Omental fat pad (tissue), 4 donors: ENCODE results near the gene ZFP3. TPM values are rescaled to one million over a fixed set of nuclear protein-coding genes. Genes with fewer than 3 reads are reported as not detected.
"Not testable (repeated sequence)": the region's sequence is repeated elsewhere in the genome, so short reads cannot be mapped to it uniquely, and the experiment has no call there.

Experiments
- ATAC-seq: fragments of 150-250 bp; one replicate; pipeline ENCODE4 v1.9.1; 2016; ENCODE audit warnings: mild to moderate bottlenecking, moderate library complexity; ENCODE audit not compliant: low FRiP score
- DNase-seq: peaks from one replicate; pipeline ENCODE4 v3.0.0-alpha.2; 2019; ENCODE audit warnings: low spot score
- small RNA-seq: library from RNA; depleted of rRNA; stranded (forward); fragments of <200 nt; gene quantifications from one replicate; pipeline ENCODE3, GENCODE V24; 2016
- total RNA-seq, 4 donors: library from RNA; depleted of rRNA; stranded (reverse); fragments of >200 nt; gene quantifications; one replicate each; pipeline ENCODE4 v1.1.0, GENCODE V29; 2016
- TF ChIP-seq, protein P1 (sequence below), 3 donors: fragments of 450-650 bp; IDR thresholded peaks; one replicate each; pipeline ENCODE4 v1.5.1; 2016 to 2017; ENCODE audit warnings: antibody characterized with exemption in 3 of 3, mild to moderate bottlenecking in 3 of 3, moderate library complexity in 2 of 3

ZFP3 gene
- total RNA-seq, 4 donors from 2014 or later: 3.1 to 6.6 (median 3.9) TPM

DNA sequence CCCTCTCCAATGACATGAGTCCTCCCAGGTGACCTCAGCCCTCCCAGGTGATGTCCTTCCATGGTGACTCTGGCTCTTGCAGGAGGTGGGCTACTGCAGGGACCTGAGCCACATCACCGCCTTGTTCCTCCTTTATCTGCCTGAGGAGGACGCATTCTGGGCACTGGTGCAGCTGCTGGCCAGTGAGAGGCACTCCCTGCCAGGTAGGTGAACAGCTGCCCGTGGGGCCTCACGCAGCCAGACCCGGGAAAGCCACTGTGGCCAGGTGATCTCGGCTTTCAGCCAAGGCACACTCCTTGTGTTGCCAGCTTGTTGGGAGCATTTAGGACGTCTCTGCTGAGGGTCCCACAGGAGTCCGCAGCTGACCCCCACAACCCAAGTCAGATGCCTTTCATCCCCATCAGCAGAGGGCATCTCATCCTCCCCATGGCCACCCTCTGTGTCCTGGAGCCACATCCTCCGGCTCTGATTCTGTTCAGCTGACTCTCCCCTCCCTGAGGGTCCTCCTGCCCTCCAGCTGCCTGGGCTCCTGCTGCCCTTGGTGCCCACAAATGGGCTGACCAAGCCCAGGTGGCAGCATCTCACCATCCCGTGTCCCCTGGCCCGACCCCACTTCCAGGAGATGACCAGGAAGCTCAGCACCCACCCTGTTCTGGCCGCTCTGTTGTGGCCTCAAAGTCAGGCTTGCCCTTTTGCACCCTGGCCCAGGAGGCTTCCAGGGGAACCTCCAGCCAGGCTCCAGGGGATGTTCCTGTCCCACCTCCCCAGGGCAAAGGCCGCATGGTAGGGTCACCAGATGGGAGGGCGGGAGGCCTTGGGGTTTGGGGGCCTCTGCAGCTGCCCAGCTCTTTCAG, 57.7 kb downstream of the ZFP3 start:
- no peak for DNase-seq
- TF ChIP-seq, protein P1, sequence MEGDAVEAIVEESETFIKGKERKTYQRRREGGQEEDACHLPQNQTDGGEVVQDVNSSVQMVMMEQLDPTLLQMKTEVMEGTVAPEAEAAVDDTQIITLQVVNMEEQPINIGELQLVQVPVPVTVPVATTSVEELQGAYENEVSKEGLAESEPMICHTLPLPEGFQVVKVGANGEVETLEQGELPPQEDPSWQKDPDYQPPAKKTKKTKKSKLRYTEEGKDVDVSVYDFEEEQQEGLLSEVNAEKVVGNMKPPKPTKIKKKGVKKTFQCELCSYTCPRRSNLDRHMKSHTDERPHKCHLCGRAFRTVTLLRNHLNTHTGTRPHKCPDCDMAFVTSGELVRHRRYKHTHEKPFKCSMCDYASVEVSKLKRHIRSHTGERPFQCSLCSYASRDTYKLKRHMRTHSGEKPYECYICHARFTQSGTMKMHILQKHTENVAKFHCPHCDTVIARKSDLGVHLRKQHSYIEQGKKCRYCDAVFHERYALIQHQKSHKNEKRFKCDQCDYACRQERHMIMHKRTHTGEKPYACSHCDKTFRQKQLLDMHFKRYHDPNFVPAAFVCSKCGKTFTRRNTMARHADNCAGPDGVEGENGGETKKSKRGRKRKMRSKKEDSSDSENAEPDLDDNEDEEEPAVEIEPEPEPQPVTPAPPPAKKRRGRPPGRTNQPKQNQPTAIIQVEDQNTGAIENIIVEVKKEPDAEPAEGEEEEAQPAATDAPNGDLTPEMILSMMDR (IDR thresholded peaks at IDR 0.05): no peak

DNA sequence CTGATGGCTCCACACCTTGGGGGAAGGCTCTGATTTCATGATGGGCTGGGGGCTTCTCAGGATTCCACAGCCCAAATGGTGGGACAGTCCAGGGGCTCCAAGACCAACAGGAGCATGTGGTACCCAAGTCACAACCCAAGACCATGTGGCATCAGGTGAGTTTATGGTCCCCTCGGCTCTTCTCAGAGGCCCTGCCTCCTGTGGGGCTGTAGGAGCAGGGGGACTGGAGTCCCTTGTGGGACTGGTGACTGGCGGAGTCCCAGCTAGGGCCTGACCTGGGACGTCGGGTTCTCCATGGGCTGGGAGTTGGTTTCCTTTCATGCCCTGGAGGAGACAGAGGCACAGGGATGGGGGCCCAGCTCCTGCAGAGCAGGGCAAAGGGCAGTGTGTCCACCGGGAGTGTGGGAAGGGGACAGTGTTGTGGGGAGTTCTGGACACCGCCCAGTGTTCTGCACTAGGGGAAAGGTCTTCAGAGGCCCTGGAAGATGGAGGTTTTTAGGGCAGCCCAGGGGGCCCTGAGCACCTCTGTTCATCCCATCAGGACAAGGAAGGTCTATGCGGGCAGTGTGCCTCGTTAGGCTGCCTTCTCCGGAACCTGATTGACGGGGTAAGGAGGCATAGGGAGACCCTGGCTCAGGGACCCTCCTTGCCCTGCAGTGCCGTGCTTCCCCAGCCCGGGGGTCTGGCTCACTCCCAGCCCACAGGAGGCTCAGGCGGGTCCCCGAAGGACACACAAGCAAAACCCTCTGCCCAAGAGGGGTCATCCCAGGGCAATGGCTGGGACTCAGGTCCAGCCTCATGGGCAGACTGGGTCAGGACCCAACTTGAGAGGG, 58.5 kb downstream of the ZFP3 start:
- not testable (repeated sequence) for ATAC-seq

More for the DNA sequence above, 57.7 kb downstream of the ZFP3 start:
- ATAC-seq: no peak

DNA sequence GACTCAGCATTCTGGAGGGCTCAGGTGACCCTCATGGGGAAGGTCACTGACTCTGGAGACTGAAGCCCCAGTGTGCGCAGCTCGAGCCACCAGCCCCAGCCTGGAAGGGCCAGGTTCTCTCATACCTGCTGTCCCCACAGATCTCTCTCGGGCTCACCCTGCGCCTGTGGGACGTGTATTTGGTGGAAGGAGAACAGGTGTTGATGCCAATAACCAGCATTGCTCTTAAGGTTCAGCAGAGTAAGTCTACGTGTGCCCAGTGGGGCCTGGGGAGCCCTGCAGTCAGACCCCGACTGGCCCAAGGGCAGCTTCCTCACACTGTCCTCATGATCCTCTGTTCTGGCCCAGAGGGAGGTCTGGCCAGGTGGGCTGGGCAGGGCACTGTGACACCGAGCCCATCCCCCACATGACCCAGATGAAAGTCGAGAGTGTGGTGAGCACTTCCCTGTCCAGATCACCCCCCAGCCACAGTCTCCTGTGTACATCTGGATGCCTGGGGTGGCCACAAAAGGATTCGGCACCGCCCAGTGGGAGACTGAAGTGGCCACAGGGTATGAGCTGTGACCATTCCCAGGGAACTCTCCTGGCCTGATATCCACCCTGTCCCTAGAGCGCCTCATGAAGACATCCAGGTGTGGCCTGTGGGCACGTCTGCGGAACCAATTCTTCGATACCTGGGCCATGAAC, 59.4 kb downstream of the ZFP3 start:
- not testable (repeated sequence) for ATAC-seq, DNase-seq

More for the DNA sequence above, 58.5 kb downstream of the ZFP3 start:
- not testable (repeated sequence) for DNase-seq

DNA sequence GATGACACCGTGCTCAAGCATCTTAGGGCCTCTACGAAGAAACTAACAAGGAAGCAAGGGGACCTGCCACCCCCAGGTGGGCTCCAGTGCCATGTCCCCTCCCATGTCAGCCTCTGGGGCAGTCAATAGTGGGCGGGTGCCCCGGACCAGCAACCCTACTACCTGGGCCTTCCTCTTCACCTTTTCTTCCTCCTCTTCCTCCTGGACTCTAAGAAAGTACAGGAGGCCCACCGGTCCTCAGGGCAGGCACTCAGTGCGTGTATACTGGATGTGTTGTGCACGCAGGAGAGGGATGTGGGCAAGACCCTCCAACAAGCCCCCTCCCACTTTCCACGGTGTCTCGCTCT, 59.9 kb downstream of the ZFP3 start:
- not testable (repeated sequence) for DNase-seq, ATAC-seq

DNA sequence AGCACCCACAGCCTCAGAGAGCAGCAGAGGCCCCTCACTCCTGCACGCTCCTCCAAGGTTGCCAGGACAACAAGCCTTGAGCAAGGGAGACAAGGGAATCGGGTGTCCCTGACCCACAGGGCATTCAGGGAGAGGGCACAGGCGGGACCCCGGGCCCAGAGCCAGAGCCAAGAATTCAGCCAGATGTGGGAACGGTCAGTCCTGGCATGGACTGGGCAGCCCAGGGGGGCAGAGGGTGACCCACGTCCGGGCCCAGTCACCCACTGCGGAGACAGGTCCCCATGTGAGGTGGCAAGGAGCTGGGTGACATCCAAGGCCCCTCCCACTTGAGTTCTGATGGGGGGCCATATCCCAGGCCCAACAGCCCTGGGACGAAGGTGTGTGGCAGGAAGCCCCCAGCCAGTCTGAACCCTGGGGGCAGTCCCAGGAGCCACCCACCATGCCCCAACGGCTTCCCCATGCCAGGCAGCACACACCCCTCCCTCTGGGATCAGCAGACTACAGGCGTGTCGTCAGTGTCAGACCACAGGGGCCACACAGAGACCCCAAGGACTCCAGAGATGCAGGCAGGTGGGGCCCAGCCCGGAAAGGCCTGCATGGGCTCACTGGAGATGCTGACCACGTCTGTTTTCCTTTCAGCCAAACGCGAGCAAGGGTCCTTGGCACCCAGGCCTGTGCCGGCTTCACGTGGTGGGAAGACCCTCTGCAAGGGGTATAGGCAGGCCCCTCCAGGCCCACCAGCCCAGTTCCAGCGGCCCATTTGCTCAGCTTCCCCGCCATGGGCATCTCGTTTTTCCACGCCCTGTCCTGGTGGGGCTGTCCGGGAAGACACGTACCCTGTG, 60.6 kb downstream of the ZFP3 start:
- DNase-seq (no peak), ATAC-seq (no peak)
- TF ChIP-seq, protein P1 (IDR thresholded peaks at IDR 0.05): no peak

DNA sequence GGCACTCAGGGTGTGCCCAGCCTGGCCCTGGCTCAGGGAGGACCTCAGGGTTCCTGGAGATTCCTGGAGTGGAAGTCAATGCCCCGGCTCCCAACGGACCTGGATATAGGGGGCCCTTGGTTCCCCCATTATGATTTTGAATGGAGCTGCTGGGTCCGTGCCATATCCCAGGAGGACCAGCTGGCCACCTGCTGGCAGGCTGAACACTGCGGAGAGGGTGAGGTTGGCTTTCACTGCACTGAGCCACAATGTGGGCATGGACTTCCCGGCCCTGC, 61.1 kb downstream of the ZFP3 start:
- DNase-seq: no peak
- TF ChIP-seq, protein P1 (IDR thresholded peaks at IDR 0.05): no peak
- ATAC-seq: no peak

DNA sequence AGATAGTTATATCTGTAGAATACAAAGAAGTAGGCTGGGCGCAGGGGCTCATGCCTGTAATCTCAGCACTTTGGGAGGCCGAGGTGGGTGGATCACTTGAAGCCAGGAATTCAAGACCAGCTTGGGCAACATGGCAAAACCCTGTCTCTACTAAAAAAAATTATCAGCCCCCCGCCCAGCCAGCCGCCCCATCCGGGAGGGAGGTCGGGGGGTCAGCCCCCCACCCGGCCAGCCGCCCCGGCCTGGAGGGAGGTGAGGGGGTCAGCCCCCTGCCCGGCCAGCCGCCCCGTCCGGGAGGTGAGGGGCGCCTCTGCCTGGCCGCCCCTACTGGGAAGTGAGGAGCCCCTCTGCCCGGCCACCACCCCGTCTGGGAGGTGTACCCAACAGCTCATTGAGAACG, 64.6 kb downstream of the ZFP3 start:
- ATAC-seq, DNase-seq: not testable (repeated sequence)

Small RNAs within 50 kb of the gene (small RNA-seq; reads per million reads assigned to genes)
- not detected for gene AC012146.4

Other genes with a start within 250 kb of the ZFP3 start
- 10 to 100 TPM; 24.4 to 57.8 (median 31.9) TPM for gene MINK1, start 245.1 kb upstream of the ZFP3 start, total RNA-seq
- 1 to 10 TPM in 3 of 4 donors, under 1 TPM in 1; 0.63 to 8.4 (median 3.3) TPM for gene C17orf107, start 178.9 kb upstream of the ZFP3 start, total RNA-seq
- gene CHRNE, start 175.4 kb upstream of the ZFP3 start, total RNA-seq: 1 to 10 TPM in 3 of 4 donors, under 1 TPM in 1; 0.50 to 3.6 (median 1.5) TPM
- not detected for gene GP1BA, start 146.2 kb upstream of the ZFP3 start, total RNA-seq
- gene SLC25A11, start 138.4 kb upstream of the ZFP3 start, total RNA-seq: 10 to 100 TPM; 38.9 to 74.2 (median 47.1) TPM
- gene RNF167, start 138.2 kb upstream of the ZFP3 start, total RNA-seq: 10 to 100 TPM; 24.5 to 34.4 (median 32.0) TPM
- gene PFN1, start 129.9 kb upstream of the ZFP3 start, total RNA-seq: 100 to 1,000 TPM; 444 to 699 (median 616) TPM
- 1 to 10 TPM; 2.8 to 5.3 (median 3.3) TPM for gene ENO3, start 127.3 kb upstream of the ZFP3 start, total RNA-seq
- gene SPAG7, start 110.7 kb upstream of the ZFP3 start, total RNA-seq: 10 to 100 TPM; 45.3 to 71.0 (median 47.5) TPM
- gene CAMTA2, start 90.8 kb upstream of the ZFP3 start, total RNA-seq: 10 to 100 TPM; 11.4 to 27.7 (median 21.4) TPM
- 1 to 10 TPM in 3 of 4 donors, not detected in 1; 1.0 to 1.4 (median 1.3) TPM for gene INCA1, start 80.9 kb upstream of the ZFP3 start, total RNA-seq
- 10 to 100 TPM; 64.5 to 92.5 (median 76.4) TPM for gene KIF1C, start 80.5 kb upstream of the ZFP3 start, total RNA-seq
- gene SLC52A1, start 43.0 kb upstream of the ZFP3 start, total RNA-seq: not detected
- gene ZNF232, start 33.4 kb downstream of the ZFP3 start, total RNA-seq: 10 to 100 TPM in 1 of 4 donors, 1 to 10 TPM in 3; 3.8 to 14.3 (median 6.5) TPM
- gene USP6, start 37.6 kb downstream of the ZFP3 start, total RNA-seq: 1 to 10 TPM in 1 of 4 donors, under 1 TPM in 2, not detected in 1; 0.06 to 3.8 (median 0.24) TPM
- gene ZNF594, start 113.4 kb downstream of the ZFP3 start, total RNA-seq: 10 to 100 TPM in 1 of 4 donors, 1 to 10 TPM in 3; 7.0 to 21.6 (median 8.9) TPM
- gene SCIMP, start 156.4 kb downstream of the ZFP3 start, total RNA-seq: 10 to 100 TPM in 1 of 4 donors, 1 to 10 TPM in 3; 4.1 to 10.4 (median 5.3) TPM
- gene RABEP1, start 203.8 kb downstream of the ZFP3 start, total RNA-seq: 10 to 100 TPM; 46.3 to 65.9 (median 55.8) TPM